GM12878 (cell line): Measurements from ENCODE around the gene HMSD. TPM values are rescaled to one million over a fixed set of nuclear protein-coding genes. Genes with fewer than 3 reads are reported as not detected.

ENCODE experiments used
- ATF2 ChIP-seq: IDR thresholded peaks from 2 replicates; pipeline ENCODE4 v1.6.1; 2012; ENCODE audit warnings: low read length, inconsistent platforms
- BCL3 ChIP-seq: IDR thresholded peaks from 2 replicates; pipeline ENCODE4 v1.6.1; 2011; ENCODE audit warnings: borderline replicate concordance, low read depth, mild to moderate bottlenecking, moderate library complexity, low read length; ENCODE audit not compliant: insufficient read depth, poor library complexity, severe bottlenecking
- CHD4 ChIP-seq: fragments of 200-600 bp; sonication (generic); IDR thresholded peaks from 2 replicates; pipeline ENCODE4 v1.6.1; 2016; ENCODE audit warnings: mild to moderate bottlenecking
- CTCF ChIP-seq, 3 experiments: IDR thresholded peaks in 2 of 3; conservative IDR thresholded peaks in 1 of 3; 2 replicates each; pipeline ENCODE4 v1.5.1; 2011; ENCODE audit warnings: low read depth in 3 of 3, low read length in 3 of 3, mild to moderate bottlenecking in 3 of 3, control low read depth in 2 of 3, moderate library complexity in 2 of 3, inconsistent platforms in 1 of 3, mixed read lengths in 1 of 3; ENCODE audit not compliant: control insufficient read depth in 2 of 3, insufficient read depth in 1 of 3; ENCODE audit errors: extremely low read depth in 1 of 3
- E2F4 ChIP-seq: IDR thresholded peaks from 2 replicates; pipeline ENCODE4 v1.6.1; 2012; ENCODE audit warnings: low read depth, low read length, improper control_type of control experiment
- E2F8 ChIP-seq: fragments of 450-650 bp; IDR thresholded peaks from 2 replicates; pipeline ENCODE4 v1.6.1; 2018; ENCODE audit warnings: mild to moderate bottlenecking, low read depth, moderate library complexity; ENCODE audit not compliant: partially characterized antibody
- ELK1 ChIP-seq: IDR thresholded peaks from 2 replicates; pipeline ENCODE4 v1.6.1; 2012; ENCODE audit warnings: low read depth, low read length, improper control_type of control experiment
- IRF4 ChIP-seq: IDR thresholded peaks from 2 replicates; pipeline ENCODE4 v1.6.1; 2011; ENCODE audit warnings: low read depth, low read length
- MEF2B ChIP-seq: fragments of 450-650 bp; IDR thresholded peaks from 2 replicates; pipeline ENCODE4 v1.6.1; 2018; ENCODE audit warnings: mild to moderate bottlenecking, moderate library complexity; ENCODE audit not compliant: partially characterized antibody, poor library complexity, severe bottlenecking
- MXI1 ChIP-seq: fragments of 150-350 bp; IDR thresholded peaks from 2 replicates; pipeline ENCODE4 v1.6.1; 2011; ENCODE audit warnings: low read depth, mild to moderate bottlenecking, inconsistent platforms, low read length, improper control_type of control experiment
- NR2F1 ChIP-seq: fragments of 450-650 bp; conservative IDR thresholded peaks from 2 replicates; pipeline ENCODE4 v1.6.1; 2017; ENCODE audit warnings: mild to moderate bottlenecking
- PML ChIP-seq: IDR thresholded peaks from 2 replicates; pipeline ENCODE4 v1.6.1; 2012; ENCODE audit warnings: low read length, inconsistent platforms
- RAD51 ChIP-seq: fragments of 450-650 bp; IDR thresholded peaks from 2 replicates; pipeline ENCODE4 v1.6.1; 2016; ENCODE audit warnings: moderate library complexity, mild to moderate bottlenecking, inconsistent platforms
- SKIL ChIP-seq: fragments of 450-650 bp; IDR thresholded peaks from 2 replicates; pipeline ENCODE4 v1.6.1; 2017; ENCODE audit warnings: mild to moderate bottlenecking, low read depth, inconsistent platforms; ENCODE audit not compliant: poor library complexity, severe bottlenecking
- SUZ12 ChIP-seq: fragments of 200-600 bp; sonication (generic); IDR thresholded peaks from one replicate; pipeline ENCODE4 v1.6.1; 2018; ENCODE audit warnings: antibody characterized with exemption, mild to moderate bottlenecking; ENCODE audit not compliant: unreplicated experiment
- polyA plus RNA-seq, 11 experiments: library from polyadenylated mRNA; depleted of rRNA in 4 of 11; unstranded in 6 of 11; stranded (reverse) in 5 of 11; fragments of >200 nt; fragmentation: Nextera tagmentation in 4 of 11; fragmentation: Illumina TruSeq in 1 of 11; extraction: Ambion mirVana in 4 of 11; extraction: Trizol in 1 of 11; gene quantifications; 1 replicate in 1 of 11; 2 replicates in 10 of 11; pipeline versions ENCODE4 v1.2.1 to v1.2.3, GENCODE V29; 2011 to 2016; ENCODE audit warnings: inconsistent platforms in 2 of 11, missing spikeins in 2 of 11, low read depth in 1 of 11
- total RNA-seq, 4 experiments: library from RNA; depleted of rRNA in 3 of 4; stranded (reverse); fragments of >200 nt in 3 of 4; fragmentation: Illumina TruSeq in 1 of 4; extraction: Trizol in 1 of 4; gene quantifications; 2 replicates each; pipeline versions ENCODE4 v1.2.1 to v1.2.3, GENCODE V29; 2013 to 2021

The HMSD gene
- total and polyA plus RNA-seq, 10 of the 15 experiments (the other 5 are each of a cell fraction or from before 2014, with no cell fraction given): 11.7 to 83.9 (median 37.8) TPM

GRCh38 chr18:63951302-63951705, 2.2 kb downstream of the HMSD start (continued):
- TF ChIP-seq E2F4: no peak
- TF ChIP-seq PML: no peak
- TF ChIP-seq BCL3: peak; percentile 79
- no peak for TF ChIP-seq MEF2B
- TF ChIP-seq IRF4: peak; percentile 88
- TF ChIP-seq SKIL: peak; percentile 75
- TF ChIP-seq CTCF (IDR thresholded peaks at IDR 0.05 in 2 of 3, conservative IDR thresholded peaks at IDR 0.05 in 1 of 3; ENCODE audit: control insufficient read depth in 2 of 3, extremely low read depth in 1 of 3, insufficient read depth in 1 of 3, low read depth in 3 of 3, low read length in 3 of 3): peak; percentile 30 to 48 (median 45); a peak in 4 of 6 replicates
- no peak for TF ChIP-seq ELK1
- TF ChIP-seq SUZ12: no peak
- TF ChIP-seq CHD4: no peak
- no peak for TF ChIP-seq RAD51
- no peak for TF ChIP-seq E2F8
- TF ChIP-seq MXI1: no peak
- peak; percentile 84 for TF ChIP-seq ATF2
- TF ChIP-seq NR2F1: no peak
